Measurements from ENCODE around the gene ARHGAP23.
"Not testable (repeated sequence)": the region's sequence is repeated elsewhere in the genome, so short reads cannot be mapped to it uniquely, and the experiment has no call there.

The ARHGAP23 gene

GRCh38 chr17:38461683-38462082, 33.4 kb downstream of the ARHGAP23 start:
- no peak for DNase-seq

- no peak for DNase-seq
These were observed 35.2 kb downstream of the ARHGAP23 start for GRCh38 chr17:38463451-38463858.

GRCh38 chr17:38464251-38464722, 36.0 kb downstream of the ARHGAP23 start:
- no peak for DNase-seq

GRCh38 chr17:38464723-38465390, 36.6 kb downstream of the ARHGAP23 start:
- no peak for DNase-seq

GRCh38 chr17:38465391-38466345, 37.4 kb downstream of the ARHGAP23 start:
- no peak for DNase-seq

GRCh38 chr17:38466346-38467315, 38.4 kb downstream of the ARHGAP23 start:
- no peak for DNase-seq

- DNase-seq, result no peak
These were observed 39.2 kb downstream of the ARHGAP23 start for GRCh38 chr17:38467491-38467890.

- no peak for DNase-seq
These were observed 41.6 kb downstream of the ARHGAP23 start for GRCh38 chr17:38469875-38470274.

GRCh38 chr17:38471253-38471652, 43.0 kb downstream of the ARHGAP23 start:
- DNase-seq, result not testable (repeated sequence)

- DNase-seq, result not testable (repeated sequence)
These were observed 46.4 kb downstream of the ARHGAP23 start for GRCh38 chr17:38474666-38475065.

GRCh38 chr17:38476549-38476948, 48.3 kb downstream of the ARHGAP23 start:
- DNase-seq, result no peak

GRCh38 chr17:38477417-38477816, 49.2 kb downstream of the ARHGAP23 start:
- not testable (repeated sequence) for DNase-seq

- DNase-seq, result not testable (repeated sequence)
These were observed 49.7 kb downstream of the ARHGAP23 start for GRCh38 chr17:38477951-38478350.

GRCh38 chr17:38478667-38479066, 50.4 kb downstream of the ARHGAP23 start:
- not testable (repeated sequence) for DNase-seq

GRCh38 chr17:38482039-38482699, 53.9 kb downstream of the ARHGAP23 start:
- not testable (repeated sequence) for DNase-seq

- not testable (repeated sequence) for DNase-seq
These were observed 54.4 kb downstream of the ARHGAP23 start for GRCh38 chr17:38482700-38483043.

GRCh38 chr17:38484242-38485145, 56.2 kb downstream of the ARHGAP23 start:
- peak; percentile 71 for DNase-seq

GRCh38 chr17:38485146-38485468, 56.8 kb downstream of the ARHGAP23 start:
- no peak for DNase-seq

- DNase-seq, result peak; percentile 55
These were observed 57.5 kb downstream of the ARHGAP23 start for GRCh38 chr17:38485681-38486298.

GRCh38 chr17:38489774-38490173, 61.5 kb downstream of the ARHGAP23 start:
- not testable (repeated sequence) for DNase-seq

Data from stimulated activated CD4-positive, alpha-beta T cell treated with anti-CD3 and anti-CD28 coated beads, Interleukin-4, amount 100 ng/mL, for 24 hours (primary cell).